ENCODE results near the gene KAZN. TPM values are rescaled to one million over a fixed set of nuclear protein-coding genes. Genes with fewer than 3 reads are reported as not detected.

KAZN gene
- total RNA-seq, 1 experiment from 2014 or later, result 0.38 TPM

DNA sequence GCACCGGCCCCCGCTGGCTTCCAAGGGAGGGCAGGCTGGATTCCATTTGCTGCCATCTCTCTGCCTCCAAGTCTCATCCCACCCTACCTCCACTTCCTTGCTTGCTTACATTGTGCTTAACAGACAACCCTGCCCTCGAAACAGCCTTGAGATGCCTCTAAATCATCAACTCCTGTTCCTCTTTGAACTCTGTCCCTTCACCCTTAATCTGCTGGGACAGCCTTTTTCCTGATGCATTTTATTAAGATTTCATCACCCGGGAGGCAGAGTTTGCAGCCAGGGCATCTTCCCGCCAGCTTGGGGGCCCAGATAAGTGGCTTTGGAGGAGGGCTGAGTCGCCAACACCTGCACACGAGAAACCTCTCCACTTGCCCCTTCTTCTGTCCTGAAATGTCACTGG, 192.5 kb downstream of the KAZN start:
- DNase-seq (ENCODE audit: low spot score), result no peak

DNA sequence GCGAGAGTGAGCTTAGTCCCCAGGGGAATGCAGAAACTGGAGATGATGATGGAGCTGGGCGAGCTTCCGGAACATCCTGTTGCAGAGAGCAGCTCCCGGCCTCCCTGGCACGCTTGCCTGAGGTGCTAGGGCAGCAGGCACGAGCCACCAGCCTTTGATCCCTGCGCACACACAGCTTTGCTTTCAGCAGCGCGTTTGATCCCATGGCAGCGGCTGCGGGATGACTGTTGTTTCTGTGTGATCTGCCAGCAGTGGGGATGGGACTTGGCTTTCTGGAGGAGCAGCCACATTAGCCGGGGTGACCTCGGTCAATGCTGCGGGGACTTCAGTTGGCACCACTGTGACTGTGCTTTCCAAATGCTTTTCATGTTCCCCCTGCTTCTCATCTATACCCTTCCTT, 193.2 kb downstream of the KAZN start:
- DNase-seq (ENCODE audit: low spot score), result no peak

DNA sequence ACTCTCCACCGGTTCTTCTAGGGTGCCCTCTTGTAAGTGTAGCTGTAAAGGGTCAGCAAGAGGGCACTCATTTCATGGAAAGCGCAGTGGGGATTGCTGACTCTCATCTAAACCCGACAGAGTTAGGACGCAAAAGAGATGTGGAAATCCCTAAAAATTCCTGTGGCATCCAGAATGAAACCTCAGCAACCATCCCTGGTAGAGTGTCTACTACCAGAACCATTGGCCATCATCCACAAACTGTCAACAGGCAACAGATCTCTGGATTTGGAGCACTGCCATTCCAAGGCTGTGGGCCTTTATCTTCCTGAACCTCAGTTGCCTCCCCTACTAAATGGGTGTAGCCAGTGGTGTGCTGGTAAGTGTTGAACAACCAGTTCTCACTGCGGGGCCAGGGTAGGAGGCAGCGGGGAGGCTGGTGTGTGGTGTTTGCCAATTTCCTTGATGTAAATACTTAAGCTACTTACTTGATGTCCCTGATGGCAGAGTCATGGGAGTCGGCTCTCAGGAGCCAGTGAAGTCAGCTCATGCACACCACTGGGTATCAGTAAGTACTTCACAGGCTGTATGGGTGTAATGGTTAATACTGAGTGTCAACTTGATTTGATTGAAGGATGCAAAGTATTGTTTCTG, 195.8 kb downstream of the KAZN start:
- no peak for DNase-seq (ENCODE audit: low spot score)

DNA sequence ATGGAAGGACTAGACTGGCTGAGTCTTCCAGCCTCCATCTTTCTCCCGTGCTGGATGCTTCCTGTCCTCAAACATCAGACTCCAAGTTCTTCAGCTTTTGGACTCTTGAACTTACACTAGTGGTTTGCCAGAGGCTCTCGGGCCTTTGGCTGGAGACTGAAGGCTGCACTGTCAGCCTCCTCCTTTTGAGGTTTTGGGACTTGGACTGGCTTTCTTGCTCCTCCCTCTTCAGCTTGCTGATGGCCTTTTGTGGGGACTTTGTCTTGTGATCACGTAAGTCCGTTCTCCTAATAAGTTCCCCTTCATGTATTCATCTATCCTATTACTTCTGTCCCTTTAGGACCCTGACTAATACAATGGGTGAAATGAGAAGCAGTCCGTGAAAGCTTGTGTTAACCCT, 196.4 kb downstream of the KAZN start:
- DNase-seq (ENCODE audit: low spot score), result no peak

DNA sequence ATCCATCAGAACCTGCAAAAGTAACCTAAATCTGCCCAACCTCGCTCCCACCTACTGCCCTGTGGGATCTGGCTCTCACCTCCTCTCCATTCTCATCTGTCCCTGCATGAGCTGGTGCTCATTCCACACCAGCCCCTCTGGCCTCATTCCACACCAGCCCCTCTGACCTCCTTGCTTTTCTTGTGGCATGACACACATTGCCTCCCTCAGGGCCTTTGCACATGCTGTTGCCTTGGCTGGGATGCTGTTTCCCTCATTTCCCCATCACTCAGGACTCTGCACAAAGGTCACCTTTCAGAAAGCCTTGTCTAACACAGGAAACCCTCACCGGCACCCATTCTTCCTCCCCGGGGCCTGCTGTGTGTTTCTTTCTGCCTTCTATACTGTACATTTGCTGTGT, 197.1 kb downstream of the KAZN start:
- no peak for DNase-seq (ENCODE audit: low spot score)

DNA sequence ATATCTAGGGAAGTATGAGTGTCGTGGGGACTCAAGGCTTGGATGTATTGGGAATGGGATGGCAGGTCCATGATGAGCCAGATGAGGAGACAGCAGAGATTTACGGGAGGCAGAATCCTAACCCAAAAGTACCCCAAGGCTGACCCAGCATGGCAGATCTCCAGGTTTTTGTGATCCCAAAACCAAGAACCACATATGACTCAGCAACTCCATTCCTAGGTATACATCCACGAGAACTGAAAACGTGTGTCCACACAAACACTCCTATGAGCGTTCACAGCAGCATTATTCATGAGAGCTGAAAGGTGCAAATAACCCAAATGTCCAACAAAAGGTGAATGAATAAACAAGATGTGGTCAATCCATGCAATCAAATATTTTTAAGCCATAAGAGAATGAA, 201.5 kb downstream of the KAZN start:
- DNase-seq (ENCODE audit: low spot score), result no peak

DNA sequence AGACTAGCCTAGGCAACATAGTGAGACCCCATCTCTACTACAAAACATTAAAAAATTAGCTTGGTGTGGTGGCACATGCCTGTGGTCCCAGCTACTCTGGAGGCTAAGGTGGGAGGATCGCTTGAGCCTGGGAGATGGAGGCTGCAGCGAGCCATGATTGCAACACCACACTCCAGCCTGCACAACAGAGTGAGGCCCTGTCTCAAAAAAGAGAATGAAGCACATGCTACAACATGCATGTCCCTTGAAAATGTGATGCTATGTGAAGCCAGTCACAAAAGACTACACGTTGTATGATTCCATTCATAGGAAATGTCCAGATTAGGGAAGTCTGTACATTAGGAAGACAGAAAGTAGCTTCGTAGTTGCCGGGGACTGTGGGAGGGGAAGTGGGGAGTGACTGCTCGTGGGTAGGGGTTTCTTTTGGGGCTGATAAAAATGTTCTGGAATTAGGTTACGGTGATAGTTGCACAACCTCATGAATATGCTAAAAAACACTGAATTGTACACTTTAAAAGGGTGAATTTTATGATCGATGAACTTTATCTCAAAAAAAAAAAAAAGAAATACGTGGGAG, 202.1 kb downstream of the KAZN start:
- no peak for DNase-seq (ENCODE audit: low spot score)

DNA sequence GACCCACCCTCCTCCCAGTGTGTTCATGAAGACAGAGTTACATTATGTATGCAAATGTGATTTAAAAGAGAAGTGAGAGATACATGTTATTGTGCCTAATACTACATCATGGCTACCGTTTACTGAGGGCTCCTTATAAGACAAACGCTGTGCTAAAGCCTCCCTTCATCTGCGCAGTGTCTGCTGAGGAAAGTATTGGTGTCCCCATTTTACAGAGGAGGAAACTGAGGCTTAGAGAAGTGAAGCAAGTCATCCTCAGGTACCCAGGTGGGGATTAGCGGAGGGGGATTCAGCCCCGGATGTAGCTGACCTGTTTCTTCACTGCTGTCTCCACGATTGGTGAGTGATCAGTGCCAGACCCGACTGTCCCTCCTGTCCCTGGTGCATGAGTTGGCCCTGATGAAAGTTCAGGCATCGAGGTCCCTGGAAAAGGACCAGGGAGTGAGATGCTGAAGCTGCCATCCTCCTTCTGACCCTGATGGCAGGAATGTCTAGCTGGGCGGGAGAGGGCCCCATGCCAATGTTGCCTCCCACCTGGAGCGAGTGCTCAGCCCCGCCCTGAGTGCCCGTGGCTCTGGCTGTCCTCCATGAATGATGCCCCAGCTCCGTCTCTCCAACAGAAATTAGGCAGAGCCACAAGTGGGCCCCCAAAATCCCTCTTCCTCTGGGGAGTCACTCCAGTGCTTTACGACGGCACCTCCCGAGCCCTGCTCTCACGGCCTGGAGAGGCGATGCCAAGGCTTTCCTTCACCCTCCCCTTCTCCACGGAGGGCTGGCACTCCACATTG, 204.7 kb downstream of the KAZN start:
- DNase-seq (ENCODE audit: low spot score), result no peak

DNA sequence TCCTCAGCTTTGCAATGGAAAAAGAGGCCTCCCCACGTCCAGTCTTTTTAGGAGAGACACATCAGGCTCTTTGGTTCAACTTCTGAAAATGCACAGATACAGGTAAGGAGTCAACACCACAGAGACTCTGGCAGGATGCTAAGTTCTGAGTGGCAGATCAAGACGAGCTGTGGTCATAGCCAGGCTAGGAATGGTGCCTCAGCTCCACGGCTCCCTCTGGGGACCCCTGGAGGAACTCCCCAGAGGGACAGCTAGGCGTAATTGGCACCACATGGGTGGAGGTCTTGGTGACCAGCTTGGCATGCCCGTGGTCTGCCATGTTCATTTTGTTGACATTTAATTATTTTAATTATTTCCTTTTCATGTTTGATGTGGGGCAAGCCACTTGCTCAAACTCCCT, 206.1 kb downstream of the KAZN start:
- DNase-seq (ENCODE audit: low spot score), result peak; percentile 16

DNA sequence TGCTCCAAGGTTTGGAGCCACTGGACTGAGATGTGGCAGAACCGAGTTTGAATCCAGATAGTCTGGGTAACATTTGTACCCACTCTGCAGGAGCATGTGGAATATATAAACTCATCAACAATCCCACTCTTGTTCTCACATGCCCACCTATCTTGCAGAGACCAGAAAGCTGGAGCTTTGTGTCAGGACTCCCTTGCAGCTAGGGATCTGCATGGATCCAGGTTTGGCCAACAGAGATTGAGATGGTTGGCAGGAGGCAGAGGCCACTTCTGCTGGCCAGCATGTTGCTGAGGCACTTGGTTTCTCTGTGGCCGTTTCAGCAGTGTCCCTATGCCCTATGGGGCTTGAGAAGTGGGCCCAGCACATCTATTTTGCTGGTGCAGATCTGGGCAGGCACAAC, 208.3 kb downstream of the KAZN start:
- no peak for DNase-seq (ENCODE audit: low spot score)

DNA sequence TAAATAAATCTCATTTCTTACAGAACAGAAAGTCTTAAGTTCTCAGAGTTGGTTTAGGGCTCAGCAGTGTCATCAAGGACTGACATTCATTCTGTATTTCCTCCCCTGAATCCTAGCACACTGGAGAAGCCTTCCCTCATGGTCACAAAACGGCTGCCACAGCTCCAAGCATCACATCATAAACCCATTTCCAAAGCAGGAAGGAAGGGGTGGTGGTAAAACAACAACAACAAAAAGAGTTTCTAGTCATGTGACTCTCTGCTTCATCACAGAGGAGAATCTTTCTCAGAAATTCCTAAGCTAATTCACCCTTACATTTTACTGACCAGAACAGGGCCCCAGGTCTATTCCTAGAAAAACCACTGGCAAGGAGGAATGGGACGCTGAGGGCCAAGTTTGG, 210.3 kb downstream of the KAZN start:
- no peak for DNase-seq (ENCODE audit: low spot score)

DNA sequence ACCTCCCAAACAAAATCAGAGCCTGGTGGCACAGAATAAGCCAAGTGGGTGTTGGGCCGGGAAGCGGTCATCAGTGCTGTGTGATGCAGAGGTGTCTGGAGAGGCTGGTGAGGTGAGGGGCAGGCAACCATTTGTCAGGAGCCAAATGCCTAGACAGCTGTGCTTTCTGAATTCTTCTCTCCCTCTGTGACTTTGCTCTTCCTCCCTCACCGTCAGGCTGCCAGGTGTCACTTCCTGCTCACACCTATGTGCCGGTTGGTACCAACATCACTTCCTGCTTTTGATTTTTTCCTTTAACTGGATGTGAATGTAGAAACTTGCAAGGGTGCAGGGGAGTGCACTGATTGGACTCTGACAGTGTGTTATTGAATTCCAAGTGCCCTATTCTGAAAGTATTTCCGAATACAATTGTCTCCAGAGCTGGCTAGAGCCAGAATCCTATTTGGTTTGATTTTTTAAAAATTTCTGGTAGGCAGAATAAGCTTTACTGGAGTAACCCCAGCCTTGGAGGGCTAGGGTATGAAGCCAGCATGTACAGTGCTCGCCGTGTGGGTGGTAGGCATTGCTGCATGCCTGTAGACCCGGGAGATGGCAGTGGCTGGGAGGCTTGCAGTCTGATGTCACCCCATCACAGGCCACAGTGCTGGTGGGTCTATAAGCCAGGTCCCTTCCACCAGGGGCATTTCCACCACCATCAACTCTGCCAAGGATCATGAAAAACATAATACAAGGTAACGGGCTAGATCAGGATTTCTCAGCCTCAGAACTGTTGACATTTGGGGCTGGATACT, 210.9 kb downstream of the KAZN start:
- DNase-seq (ENCODE audit: low spot score), result no peak

DNA sequence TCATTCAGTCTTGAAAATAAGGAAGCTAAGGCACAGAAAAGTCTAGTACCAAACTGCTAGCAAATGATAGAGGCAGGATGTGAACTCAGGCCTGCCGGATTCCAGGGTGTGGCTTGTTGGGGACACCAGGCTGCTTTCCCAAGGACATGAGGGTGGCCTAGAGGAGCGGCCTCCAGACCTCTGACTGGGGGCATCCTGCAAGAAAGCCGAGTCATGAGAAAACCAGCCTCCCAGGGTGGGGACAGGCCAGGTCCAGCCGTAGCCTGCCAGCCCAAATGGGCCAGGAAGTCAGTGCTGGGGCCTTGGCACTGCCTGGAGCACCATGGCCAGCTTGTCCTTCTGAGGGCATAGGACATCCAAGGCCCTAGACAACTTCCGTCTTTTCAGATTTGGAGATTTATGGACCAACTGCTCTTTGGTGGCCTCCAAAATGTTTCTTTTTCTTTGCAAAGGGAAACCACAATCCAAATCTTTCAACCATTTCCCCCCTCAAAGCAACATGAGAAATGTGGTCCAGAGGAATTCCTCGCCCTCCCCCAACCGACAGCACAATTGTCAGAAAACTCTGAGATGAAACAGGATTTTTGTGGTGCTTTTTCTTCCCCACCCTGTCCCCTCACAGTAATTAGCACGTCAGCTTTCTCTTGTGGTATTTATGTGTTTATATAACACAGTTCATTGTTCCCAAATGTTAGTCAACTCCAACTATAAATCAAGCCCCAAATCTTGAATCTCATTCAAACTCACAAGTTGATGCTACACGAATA, 212.3 kb downstream of the KAZN start:
- no peak for DNase-seq (ENCODE audit: low spot score)

DNA sequence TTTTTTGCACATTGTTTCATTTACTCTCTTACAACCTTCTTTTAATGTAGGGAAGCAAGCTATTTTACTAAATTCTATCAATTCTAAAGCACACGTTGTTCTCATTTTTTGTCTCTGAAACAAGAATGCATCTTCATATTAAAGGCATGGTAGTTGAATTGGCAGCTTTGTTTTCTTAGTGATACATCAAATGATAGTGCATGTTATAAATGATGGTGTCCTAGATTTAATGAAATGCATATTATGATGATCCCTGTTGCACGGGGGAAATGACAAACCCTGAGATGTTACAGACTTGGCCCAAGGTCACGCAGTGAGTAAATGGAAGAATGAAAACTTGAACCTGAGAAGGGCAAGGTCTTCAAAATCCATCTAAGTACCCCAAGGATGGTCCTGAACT, 213.1 kb downstream of the KAZN start:
- DNase-seq (ENCODE audit: low spot score), result no peak

DNA sequence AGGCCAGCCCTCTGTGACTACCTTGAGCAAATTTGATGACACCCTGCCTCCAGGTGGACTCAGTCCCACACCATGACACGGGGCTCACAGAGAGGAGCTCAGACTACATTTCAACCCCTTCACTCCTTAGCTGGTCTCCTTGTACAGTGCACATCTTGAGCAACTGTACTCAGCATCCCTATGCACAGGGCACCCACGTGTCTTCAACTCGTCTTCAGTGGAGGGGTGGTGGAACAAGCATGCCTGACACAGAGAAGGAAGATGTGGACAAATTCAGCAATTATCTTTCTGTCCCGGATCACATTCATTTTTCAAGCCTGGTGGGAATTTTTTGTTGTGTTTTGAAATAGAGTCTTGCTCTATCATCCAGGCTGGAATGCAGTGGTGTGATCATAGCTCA, 213.7 kb downstream of the KAZN start:
- no peak for DNase-seq (ENCODE audit: low spot score)

DNA sequence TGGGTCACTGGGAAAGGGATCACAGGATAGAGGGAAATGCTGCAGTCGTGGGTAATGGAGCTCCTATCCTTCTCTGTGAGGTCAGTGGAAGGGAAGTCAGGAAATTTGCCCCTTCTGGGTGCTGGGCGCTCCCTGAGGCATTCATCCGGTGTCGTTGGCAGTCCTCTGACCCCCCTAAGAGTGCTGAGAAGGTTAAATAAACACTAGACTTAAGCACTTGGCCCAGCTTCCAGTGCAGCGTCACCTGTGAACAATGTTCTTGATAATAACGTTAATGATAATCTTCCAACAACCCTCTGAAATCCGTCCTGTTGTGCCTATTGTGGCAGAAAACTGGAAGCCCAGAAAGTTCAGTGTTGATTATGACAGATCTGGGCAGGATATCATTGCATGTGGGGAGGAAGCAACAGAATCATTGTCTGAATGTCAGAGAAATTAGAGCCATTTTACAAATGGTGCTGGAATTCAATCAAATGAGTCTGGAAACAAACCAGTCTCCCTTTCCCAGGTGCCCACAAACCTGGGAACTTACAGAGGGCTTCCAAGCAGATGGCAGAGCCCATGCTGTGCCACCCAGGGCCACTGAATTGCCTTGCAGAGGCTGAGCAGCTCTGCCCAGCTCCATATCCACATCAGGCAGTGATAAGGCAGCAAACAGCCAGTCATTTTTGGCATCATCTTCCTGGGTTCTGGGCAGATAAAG, 216.8 kb downstream of the KAZN start:
- DNase-seq (ENCODE audit: low spot score), result no peak

DNA sequence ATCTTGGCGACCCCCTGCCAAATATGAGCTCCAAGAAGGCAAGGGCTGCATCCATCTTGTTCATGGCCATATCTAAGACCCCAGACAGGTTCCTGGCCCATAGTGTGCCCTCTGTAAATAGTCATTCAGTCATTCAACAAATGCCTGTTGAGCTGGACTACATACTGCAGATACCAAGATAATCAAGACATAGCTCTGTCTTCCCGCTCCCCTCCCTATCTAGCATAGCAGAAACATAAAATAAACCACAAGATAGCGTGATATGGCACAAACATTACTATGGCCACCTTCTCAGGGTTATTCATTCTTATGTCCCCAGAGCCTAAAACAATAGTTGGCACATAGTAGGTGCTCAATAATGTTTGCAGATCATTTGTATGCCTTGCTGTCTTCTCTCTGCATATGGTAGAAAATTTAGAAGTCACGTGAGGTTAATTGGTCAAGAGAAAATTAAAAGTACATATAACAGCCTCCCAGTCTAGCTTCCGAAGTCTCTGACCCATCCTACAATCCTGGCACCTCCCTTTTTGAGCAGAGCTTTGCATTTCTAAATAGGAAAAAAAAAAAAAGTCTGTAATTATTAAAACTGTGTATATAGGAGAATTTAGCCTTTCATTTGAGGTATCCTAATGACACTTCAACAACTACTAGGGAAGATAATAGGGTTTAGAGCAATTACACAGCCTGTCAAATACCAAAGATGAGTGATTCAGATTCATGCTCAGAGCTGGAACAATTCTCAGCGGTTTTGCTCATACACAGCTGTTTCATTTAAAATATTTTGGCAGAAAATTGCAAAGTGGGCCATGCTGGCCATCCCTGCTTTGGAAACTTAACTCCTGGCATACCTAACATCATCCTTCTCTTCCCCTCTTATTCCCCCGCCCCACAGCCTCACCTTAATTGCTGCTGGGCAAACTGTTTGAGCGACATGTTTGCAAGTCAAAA, 219.0 kb downstream of the KAZN start:
- no peak for DNase-seq (ENCODE audit: low spot score)

DNA sequence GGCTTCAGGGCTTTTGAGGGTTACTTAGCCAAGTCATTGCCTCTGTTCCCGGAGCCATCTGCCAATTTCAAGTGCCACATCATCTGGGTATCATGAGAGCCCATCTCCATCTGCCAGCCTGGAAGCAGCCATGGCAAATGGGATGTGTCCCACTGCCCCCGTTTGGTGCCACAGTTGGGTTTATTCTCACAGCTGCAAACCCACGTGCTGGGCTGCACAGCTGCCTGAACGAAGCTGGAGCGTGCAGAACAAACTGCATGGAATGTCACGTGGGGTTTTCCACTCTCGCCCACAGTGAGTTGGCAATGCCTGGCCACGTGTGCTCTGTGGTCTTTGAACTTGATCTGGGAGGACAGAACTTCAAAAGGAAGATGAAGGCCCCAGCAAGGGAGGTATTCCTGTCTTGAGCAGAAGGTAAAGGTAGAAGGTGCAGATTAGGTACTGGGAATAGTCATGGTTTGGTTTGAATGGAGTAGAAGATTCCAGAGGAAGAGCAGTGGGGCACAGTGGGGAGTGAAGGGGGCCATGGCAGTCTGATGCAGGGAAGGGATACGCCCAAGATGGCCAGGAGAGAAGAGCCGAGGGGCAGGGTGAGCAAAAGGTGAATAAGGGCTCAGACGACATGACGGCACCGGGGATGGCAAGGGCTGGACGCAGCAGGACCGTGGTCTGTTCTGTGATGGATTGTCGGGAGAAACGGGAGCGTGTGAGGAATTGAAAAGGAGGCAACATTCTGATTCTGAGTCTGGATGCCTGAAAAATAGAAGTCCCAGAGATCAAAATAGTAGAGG, 222.0 kb downstream of the KAZN start:
- DNase-seq (ENCODE audit: low spot score), result no peak

DNA sequence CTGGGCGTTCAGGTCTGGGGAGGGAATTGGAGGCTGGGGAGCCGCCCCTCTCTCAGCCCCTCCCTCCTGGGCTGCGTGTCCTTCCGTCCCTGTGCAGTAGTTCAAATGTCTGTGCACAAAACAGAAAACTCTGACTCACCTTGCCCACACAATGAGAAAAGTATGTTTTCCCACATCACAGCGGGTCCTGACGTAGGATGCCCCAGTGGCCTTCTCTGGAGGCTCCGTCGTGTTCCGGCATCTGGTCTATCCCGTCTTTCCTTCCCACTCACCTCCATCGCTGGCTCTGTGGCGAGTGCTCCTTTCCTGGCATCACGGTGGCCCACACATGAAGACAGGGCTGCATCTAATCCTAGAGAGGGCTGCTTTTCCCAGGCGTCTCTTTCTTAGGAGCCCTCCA, 224.0 kb downstream of the KAZN start:
- DNase-seq (ENCODE audit: low spot score), result no peak
